Fibroblast of mammary gland (primary cell): ENCODE measurements around the gene IL23R.

ENCODE experiments used
- DNase-seq: peaks from one replicate; pipeline ENCODE4 v3.0.0-alpha.2; 2010; ENCODE audit warnings: low read depth
- H3K4me3 ChIP-seq: 2 replicates; pipeline ENCODE4 v1.5.1; 2011; ENCODE audit warnings: low read depth, mild to moderate bottlenecking, low read length, moderate library complexity; ENCODE audit not compliant: control insufficient read depth
- CTCF ChIP-seq: conservative IDR thresholded peaks from 2 replicates; pipeline ENCODE4 v1.5.1; 2011; ENCODE audit warnings: low read depth, low read length, inconsistent platforms; ENCODE audit not compliant: control insufficient read depth, insufficient read depth

The IL23R gene

GRCh38 chr1:67171978-67172377, 5.7 kb downstream of the IL23R start:
- no peak for DNase-seq
- TF ChIP-seq CTCF = no peak
- no peak overlapping the region for H3K4me3 ChIP-seq

- no peak for DNase-seq
- TF ChIP-seq CTCF = no peak
- no peak overlapping the region for H3K4me3 ChIP-seq
Measured at GRCh38 chr1:67173988-67174387, 7.7 kb downstream of the IL23R start.

GRCh38 chr1:67174716-67175284, 8.5 kb downstream of the IL23R start:
- DNase-seq = no peak
- no peak overlapping the region for H3K4me3 ChIP-seq
- no peak for TF ChIP-seq CTCF

GRCh38 chr1:67175530-67176087, 9.4 kb downstream of the IL23R start:
- no peak for DNase-seq
- no peak overlapping the region for H3K4me3 ChIP-seq
- TF ChIP-seq CTCF = no peak

- no peak overlapping the region for H3K4me3 ChIP-seq
- TF ChIP-seq CTCF = no peak
- DNase-seq = no peak
Measured at GRCh38 chr1:67184838-67185421, 18.7 kb downstream of the IL23R start.

GRCh38 chr1:67188137-67188536, 21.9 kb downstream of the IL23R start:
- no peak for DNase-seq
- TF ChIP-seq CTCF = no peak
- H3K4me3 ChIP-seq = no peak overlapping the region
